Stimulated activated memory B cell treated with anti-CD40 and anti-IgM and Interleukin-4, amounts not matched to agents 10 μg/mL and 1 μg/mL and 100 μg/mL, for 72 hours (primary cell): Measurements from ENCODE around the gene NCOA3.
A peak's percentile ranks its signal among the peaks of the same experiment; 100 is the strongest.

Source experiments
- ATAC-seq: fragments of 150-1000 bp; cut with Tn5 transposase; 2 replicates; pipeline ENCODE4 v1.10.0; 2021
- H3K27ac Mint-ChIP-seq: one replicate; pipeline ENCODE4 v1.8.0; 2022; ENCODE audit warnings: mild to moderate bottlenecking, mixed read lengths
- H3K27me3 Mint-ChIP-seq: one replicate; pipeline ENCODE4 v1.8.0; 2022; ENCODE audit warnings: mixed read lengths
- H3K36me3 Mint-ChIP-seq: one replicate; pipeline ENCODE4 v1.8.0; 2022; ENCODE audit warnings: mixed read lengths
- H3K4me1 Mint-ChIP-seq: one replicate; pipeline ENCODE4 v1.8.0; 2022; ENCODE audit warnings: mixed read lengths
- H3K4me3 Mint-ChIP-seq: one replicate; pipeline ENCODE4 v1.8.0; 2022; ENCODE audit warnings: mild to moderate bottlenecking, moderate library complexity, mixed read lengths
- H3K9me3 Mint-ChIP-seq: one replicate; pipeline ENCODE4 v1.8.0; 2022; ENCODE audit warnings: mixed read lengths

Gene NCOA3

DNA sequence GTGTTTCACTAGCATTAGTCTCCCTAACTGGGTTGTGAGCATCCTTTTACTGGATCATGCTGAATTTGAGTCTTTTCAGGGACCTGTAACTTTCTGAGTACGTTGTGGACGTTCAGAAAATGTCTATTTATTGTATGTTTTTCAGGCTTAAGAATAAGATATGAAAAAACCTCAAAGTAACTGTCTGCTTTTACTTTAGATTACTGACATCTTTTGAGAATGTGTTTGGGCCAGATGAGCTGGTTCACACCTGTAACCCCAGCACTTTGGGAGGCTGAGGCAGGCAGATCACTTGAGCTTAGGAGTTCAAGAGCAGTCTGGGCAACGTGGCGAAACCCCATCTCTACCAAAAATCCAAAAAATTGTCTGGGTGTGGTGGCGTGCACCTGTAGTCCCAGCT, 32.7 kb downstream of the NCOA3 start:
- Mint-ChIP-seq H3K36me3 (peaks cover 43% of the 10 kb centered on the region), H3K9me3 (no peaks in the 10 kb centered on the region), H3K27me3 (no peaks in the 10 kb centered on the region), H3K4me3 (no peak overlapping the region), H3K27ac (no peak overlapping the region), H3K4me1 (peaks cover 72% of the 10 kb centered on the region)
- ATAC-seq = no peak

GRCh38 chr20:47535088-47535487, 33.4 kb downstream of the NCOA3 start:
- Mint-ChIP-seq H3K36me3 (peaks cover 43% of the 10 kb centered on the region), H3K4me3 (no peak overlapping the region), H3K9me3 (no peaks in the 10 kb centered on the region), H3K4me1 (peaks cover 79% of the 10 kb centered on the region), H3K27ac (no peak overlapping the region), H3K27me3 (no peaks in the 10 kb centered on the region)
- no peak for ATAC-seq

GRCh38 chr20:47535994-47536393, 34.3 kb downstream of the NCOA3 start:
- H3K4me1 Mint-ChIP-seq = peaks cover 83% of the 10 kb centered on the region
- H3K27me3 Mint-ChIP-seq = no peaks in the 10 kb centered on the region
- no peaks in the 10 kb centered on the region for H3K9me3 Mint-ChIP-seq
- no peak for ATAC-seq
- no peak overlapping the region for H3K27ac Mint-ChIP-seq
- peaks cover 40% of the 10 kb centered on the region for H3K36me3 Mint-ChIP-seq
- H3K4me3 Mint-ChIP-seq = no peak overlapping the region

- H3K9me3 Mint-ChIP-seq = no peaks in the 10 kb centered on the region
- H3K36me3 Mint-ChIP-seq = peaks cover 43% of the 10 kb centered on the region
- H3K27me3 Mint-ChIP-seq = no peaks in the 10 kb centered on the region
- no peak overlapping the region for H3K4me3 Mint-ChIP-seq
- peaks cover 93% of the 10 kb centered on the region for H3K4me1 Mint-ChIP-seq
- no peak for ATAC-seq
- peak overlapping the region; percentile 69 for H3K27ac Mint-ChIP-seq
These were observed 39.0 kb downstream of the NCOA3 start for GRCh38 chr20:47540443-47541354.

GRCh38 chr20:47541355-47541922, 39.8 kb downstream of the NCOA3 start:
- peaks cover 93% of the 10 kb centered on the region for H3K4me1 Mint-ChIP-seq
- H3K9me3 Mint-ChIP-seq = no peaks in the 10 kb centered on the region
- ATAC-seq = no peak
- no peaks in the 10 kb centered on the region for H3K27me3 Mint-ChIP-seq
- peak overlapping the region; percentile 38 for H3K4me3 Mint-ChIP-seq
- H3K36me3 Mint-ChIP-seq = peaks cover 45% of the 10 kb centered on the region
- peak overlapping the region; percentile 69 for H3K27ac Mint-ChIP-seq

- peaks cover 92% of the 10 kb centered on the region for H3K4me1 Mint-ChIP-seq
- H3K27me3 Mint-ChIP-seq = no peaks in the 10 kb centered on the region
- peak overlapping the region; percentile 11 for H3K4me3 Mint-ChIP-seq
- H3K27ac Mint-ChIP-seq = peak overlapping the region; percentile 69
- ATAC-seq = peak; percentile 34
- H3K9me3 Mint-ChIP-seq = no peaks in the 10 kb centered on the region
- peaks cover 50% of the 10 kb centered on the region for H3K36me3 Mint-ChIP-seq
These were observed 41.3 kb downstream of the NCOA3 start for GRCh38 chr20:47543006-47543431.

- Mint-ChIP-seq H3K27ac (no peak overlapping the region), H3K4me1 (peaks cover 82% of the 10 kb centered on the region), H3K36me3 (peaks cover 42% of the 10 kb centered on the region), H3K9me3 (no peaks in the 10 kb centered on the region), H3K27me3 (no peaks in the 10 kb centered on the region), H3K4me3 (no peak overlapping the region)
- no peak for ATAC-seq
These were observed 42.6 kb downstream of the NCOA3 start for GRCh38 chr20:47544240-47544639.

DNA sequence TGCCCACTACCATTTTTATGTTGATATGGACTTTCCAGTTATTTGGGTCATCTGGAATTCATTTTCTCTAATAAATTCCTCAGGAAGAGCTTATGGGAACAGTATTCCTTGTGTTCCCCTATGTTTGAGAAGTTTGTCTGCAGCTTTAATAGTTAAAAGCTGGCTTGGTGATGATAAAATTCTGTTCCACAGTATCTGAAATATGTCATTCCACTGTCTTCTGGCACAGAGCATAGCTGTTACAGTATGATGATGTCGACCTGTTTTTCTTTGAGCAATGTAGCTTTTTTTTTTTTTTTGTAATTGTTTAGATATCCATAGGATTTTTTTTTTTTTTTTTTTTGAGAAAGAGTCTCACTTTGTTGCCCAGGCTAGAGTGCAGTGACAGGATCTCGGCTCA, 43.2 kb downstream of the NCOA3 start:
- Mint-ChIP-seq H3K27me3 (no peaks in the 10 kb centered on the region), H3K4me1 (peaks cover 82% of the 10 kb centered on the region), H3K4me3 (no peak overlapping the region), H3K36me3 (peaks cover 46% of the 10 kb centered on the region), H3K27ac (no peak overlapping the region), H3K9me3 (no peaks in the 10 kb centered on the region)
- ATAC-seq = no peak

- Mint-ChIP-seq H3K4me1 (peaks cover 82% of the 10 kb centered on the region), H3K27ac (peak overlapping the region; percentile 31), H3K27me3 (no peaks in the 10 kb centered on the region), H3K36me3 (peaks cover 53% of the 10 kb centered on the region), H3K9me3 (no peaks in the 10 kb centered on the region), H3K4me3 (peak overlapping the region; percentile 47)
- ATAC-seq = no peak
These were observed 43.8 kb downstream of the NCOA3 start for GRCh38 chr20:47545499-47545898.

DNA sequence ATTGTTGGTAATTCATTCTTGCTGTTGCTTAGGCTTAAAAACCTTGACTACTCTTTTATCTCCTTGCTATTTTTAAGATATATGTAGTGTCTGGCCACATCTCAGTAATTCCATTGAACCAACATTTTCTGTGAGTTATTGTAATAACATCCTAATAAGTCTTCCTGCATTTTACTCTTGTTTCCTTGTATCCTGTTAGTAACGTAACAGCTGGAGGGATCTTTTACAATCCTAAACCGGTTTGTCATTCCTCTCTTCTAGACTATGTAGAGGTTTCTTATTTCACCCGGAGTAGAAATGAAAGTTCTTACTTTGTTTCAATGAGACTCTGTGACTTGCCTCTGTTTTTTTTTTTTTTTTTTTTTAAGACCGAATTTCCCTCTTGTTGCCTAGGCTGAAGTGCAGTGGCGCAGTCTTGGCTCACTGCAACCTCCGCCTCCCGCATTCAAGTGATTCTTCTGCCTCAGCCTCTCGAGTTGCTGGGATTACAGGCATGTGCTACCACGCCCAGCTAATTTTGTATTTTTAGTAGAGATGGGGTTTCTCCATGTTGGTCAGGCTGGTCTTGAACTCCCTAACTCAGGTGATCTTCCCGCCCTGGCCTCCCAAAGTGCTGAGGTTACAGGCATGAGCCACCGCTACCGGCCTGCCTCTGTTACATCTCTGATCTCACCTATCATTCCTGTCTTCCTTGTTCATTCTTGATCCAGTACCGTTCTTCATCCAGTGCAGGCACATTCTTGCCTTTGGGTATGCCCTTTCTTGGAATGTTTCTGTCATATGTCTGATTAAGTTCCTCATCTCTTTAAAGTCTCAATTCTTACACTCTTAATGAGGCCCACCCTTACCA, 44.7 kb downstream of the NCOA3 start:
- no peak for ATAC-seq
- H3K9me3 Mint-ChIP-seq = no peaks in the 10 kb centered on the region
- H3K4me3 Mint-ChIP-seq = no peak overlapping the region
- peak overlapping the region; percentile 31 for H3K27ac Mint-ChIP-seq
- peaks cover 80% of the 10 kb centered on the region for H3K4me1 Mint-ChIP-seq
- H3K27me3 Mint-ChIP-seq = no peaks in the 10 kb centered on the region
- peaks cover 53% of the 10 kb centered on the region for H3K36me3 Mint-ChIP-seq

DNA sequence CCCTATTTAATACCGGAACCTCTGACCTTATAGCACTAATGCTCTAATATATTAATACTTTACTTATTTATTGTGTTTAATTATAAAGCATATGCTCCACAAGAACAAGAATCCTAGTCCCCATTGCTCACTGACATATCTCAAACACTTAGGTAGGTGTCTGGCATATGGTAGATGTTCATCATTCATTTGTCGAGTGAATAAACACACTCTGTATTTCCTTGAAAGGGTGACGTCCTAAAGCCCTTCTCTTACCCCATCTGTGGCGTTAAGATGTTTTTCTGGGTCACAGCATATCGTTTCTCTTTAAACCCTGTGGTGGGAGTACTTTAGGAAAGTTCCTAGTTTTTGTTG, 45.3 kb downstream of the NCOA3 start:
- Mint-ChIP-seq H3K4me1 (peaks cover 80% of the 10 kb centered on the region), H3K27ac (peak overlapping the region; percentile 31), H3K27me3 (no peaks in the 10 kb centered on the region), H3K9me3 (no peaks in the 10 kb centered on the region), H3K4me3 (no peak overlapping the region), H3K36me3 (peaks cover 47% of the 10 kb centered on the region)
- no peak for ATAC-seq

GRCh38 chr20:47549671-47550070, 48.0 kb downstream of the NCOA3 start:
- Mint-ChIP-seq H3K9me3 (no peaks in the 10 kb centered on the region), H3K4me1 (peaks cover 60% of the 10 kb centered on the region)

GRCh38 chr20:47551222-47551621, 49.5 kb downstream of the NCOA3 start:
- Mint-ChIP-seq H3K27ac (no peak overlapping the region), H3K36me3 (peaks cover 36% of the 10 kb centered on the region), H3K4me1 (peaks cover 57% of the 10 kb centered on the region), H3K9me3 (no peaks in the 10 kb centered on the region), H3K27me3 (no peaks in the 10 kb centered on the region), H3K4me3 (no peak overlapping the region)
- ATAC-seq = no peak

More at GRCh38 chr20:47549671-47550070, 48.0 kb downstream of the NCOA3 start:
- H3K27me3 Mint-ChIP-seq = no peaks in the 10 kb centered on the region
- peaks cover 47% of the 10 kb centered on the region for H3K36me3 Mint-ChIP-seq
- no peak for ATAC-seq
- peak overlapping the region; percentile 74 for H3K27ac Mint-ChIP-seq
- H3K4me3 Mint-ChIP-seq = no peak overlapping the region

- no peaks in the 10 kb centered on the region for H3K9me3 Mint-ChIP-seq
- H3K4me1 Mint-ChIP-seq = peaks cover 56% of the 10 kb centered on the region
- no peaks in the 10 kb centered on the region for H3K27me3 Mint-ChIP-seq
- no peak for ATAC-seq
- H3K27ac Mint-ChIP-seq = no peak overlapping the region
- H3K36me3 Mint-ChIP-seq = peaks cover 29% of the 10 kb centered on the region
- H3K4me3 Mint-ChIP-seq = no peak overlapping the region
These were observed 50.2 kb downstream of the NCOA3 start for GRCh38 chr20:47551841-47552240.

- Mint-ChIP-seq H3K36me3 (peaks cover 27% of the 10 kb centered on the region), H3K27ac (no peak overlapping the region), H3K27me3 (no peaks in the 10 kb centered on the region), H3K9me3 (no peaks in the 10 kb centered on the region), H3K4me3 (no peak overlapping the region), H3K4me1 (peaks cover 56% of the 10 kb centered on the region)
- no peak for ATAC-seq
These were observed 51.3 kb downstream of the NCOA3 start for GRCh38 chr20:47552996-47553395.
